SK-N-MC (cell line): ENCODE measurements around the gene USB1.

Experiments
- EZH2 ChIP-seq: fragments of 200-600 bp; sonication (generic); IDR thresholded peaks from one replicate; pipeline ENCODE4 v1.6.1; 2017; ENCODE audit warnings: antibody characterized with exemption
- POLR2AphosphoS5 ChIP-seq: IDR thresholded peaks from 2 replicates; pipeline ENCODE4 v1.6.1; 2012; ENCODE audit warnings: mild to moderate bottlenecking, low read depth, low read length, borderline replicate concordance

GRCh38 chr16:58027916-58028455, 26.8 kb downstream of the USB1 start:
- TF ChIP-seq EZH2 (no peak), POLR2AphosphoS5 (no peak)
